Peyer's patch (tissue), 4 donors: ENCODE results near the gene TOM1L2. TPM values are rescaled to one million over a fixed set of nuclear protein-coding genes. Genes with fewer than 3 reads are reported as not detected.

Experiments used
- DNase-seq, 3 donors: peaks; one replicate each; pipeline ENCODE4 v3.0.0-alpha.2; 2017 to 2019
- H3K27ac ChIP-seq, 4 donors: fragments of 200-600 bp; sonication (generic); one replicate each; pipeline ENCODE4 v1.5.1; 2016 to 2019
- H3K27me3 ChIP-seq, 2 donors: fragments of 200-600 bp; sonication (generic); one replicate each; pipeline ENCODE4 v1.5.1; 2019
- H3K36me3 ChIP-seq, 3 donors: fragments of 200-600 bp; sonication (generic); one replicate each; pipeline ENCODE4 v1.5.1; 2016 to 2019
- H3K4me1 ChIP-seq, 4 donors: fragments of 200-600 bp; sonication (generic); one replicate each; pipeline ENCODE4 v1.5.1; 2016 to 2019
- H3K4me3 ChIP-seq, 4 donors: fragments of 200-600 bp; sonication (generic); 1 replicate in 3 of 4; 2 replicates in 1 of 4; pipeline ENCODE4 v1.5.1; 2016 to 2019; ENCODE audit warnings: mild to moderate bottlenecking in 1 of 4
- H3K9me3 ChIP-seq, 4 donors: fragments of 200-600 bp; sonication (generic); one replicate each; pipeline ENCODE4 v1.5.1; 2016 to 2019; ENCODE audit warnings: mild to moderate bottlenecking in 1 of 4
- POLR2A ChIP-seq, 2 donors: fragments of 450-650 bp; IDR thresholded peaks; one replicate each; pipeline ENCODE4 v1.5.1; 2017; ENCODE audit warnings: antibody characterized with exemption in 2 of 2, mild to moderate bottlenecking in 2 of 2, moderate library complexity in 2 of 2
- total RNA-seq, 4 donors: library from RNA; depleted of rRNA; stranded (reverse); fragments of >200 nt; gene quantifications; one replicate each; pipeline ENCODE4 v1.1.0, GENCODE V29; 2016
- TF ChIP-seq, protein P1 (sequence below), 6 experiments: fragments of 450-650 bp in 4 of 6; fragments of 200-600 bp in 2 of 6; sonication (generic) in 1 of 6; IDR thresholded peaks; one replicate each; pipeline ENCODE4 v1.5.1; 2017 to 2019; ENCODE audit warnings: antibody characterized with exemption in 6 of 6, mild to moderate bottlenecking in 3 of 6, moderate library complexity in 1 of 6

TOM1L2 gene
- total RNA-seq, 4 donors from 2014 or later, result 49.5 to 74.8 (median 62.7) TPM

DNA sequence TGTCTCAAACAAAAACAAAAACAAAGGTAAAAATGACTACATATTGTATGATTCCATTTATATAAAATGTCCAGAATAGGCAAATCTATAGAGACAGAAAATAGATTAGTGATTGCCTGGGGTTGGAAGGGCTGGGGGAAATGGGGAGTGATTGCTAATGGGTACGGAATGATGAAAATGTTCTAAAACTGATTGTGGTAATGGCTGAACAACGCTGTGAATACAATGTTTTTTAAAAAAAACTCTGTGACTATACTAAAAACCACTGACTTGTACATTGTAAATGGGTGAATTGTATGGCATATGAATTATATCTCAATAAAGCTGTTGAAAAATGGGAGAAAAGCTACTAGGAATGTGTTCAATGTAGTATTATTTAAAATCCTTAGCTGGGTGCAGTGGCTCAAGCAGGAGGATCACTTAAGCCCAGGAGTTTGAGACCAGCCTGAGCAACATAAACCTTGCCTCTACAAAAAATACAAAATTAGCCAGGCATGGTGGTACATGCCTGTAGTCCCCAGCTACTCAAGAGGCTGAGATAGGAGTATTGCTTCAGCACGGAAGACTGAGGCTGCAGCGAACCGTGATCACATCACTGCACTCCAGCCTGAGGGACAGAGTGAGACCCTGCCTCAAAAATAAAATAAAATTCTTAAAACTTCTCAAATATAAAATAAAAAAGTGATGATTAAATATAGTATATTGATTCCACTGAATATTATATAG is 47.9 kb downstream of the TOM1L2 start:
- H3K27ac ChIP-seq, result no peak overlapping the region

DNA sequence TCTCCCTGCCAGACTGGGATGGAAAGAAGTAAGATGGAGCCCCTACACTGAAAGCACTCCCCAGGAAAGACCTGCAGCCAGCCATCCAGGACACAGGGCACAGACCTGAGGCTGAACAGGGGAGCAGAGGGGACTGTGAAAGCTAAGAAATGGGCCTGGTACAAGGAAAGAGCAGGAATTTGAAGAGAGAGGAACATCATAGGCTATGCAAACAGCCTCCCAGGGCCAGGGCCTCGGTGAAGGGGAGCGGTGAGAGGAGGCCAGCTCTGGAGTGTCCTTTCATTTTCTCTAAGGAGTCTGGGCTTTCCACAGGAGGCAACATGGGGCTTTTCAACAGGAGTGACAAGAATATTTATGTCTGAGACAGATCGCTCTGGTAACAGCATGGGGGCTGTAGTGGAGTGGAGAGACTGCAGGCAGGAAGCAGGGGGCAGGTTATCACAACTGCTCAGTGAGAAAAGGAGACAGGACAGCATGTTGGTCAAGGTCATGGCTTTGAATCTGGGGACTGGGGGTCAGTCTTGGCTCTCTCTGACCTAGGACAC is 50.1 kb downstream of the TOM1L2 start:
- no peaks in the 10 kb centered on the region for H3K36me3 ChIP-seq
- TF ChIP-seq POLR2A (IDR thresholded peaks at IDR 0.05), result no peak
- H3K4me1 ChIP-seq, result peaks cover 0 to 42% (median 0%) of the 10 kb centered on the region in 4 donors
- no peaks in the 10 kb centered on the region for H3K9me3 ChIP-seq
- peak overlapping the region in 2 of 4 donors; percentile 54 to 58 for H3K27ac ChIP-seq
- H3K4me3 ChIP-seq, result no peak overlapping the region
- peak in 1 of 3 donors; percentile 31 for DNase-seq
- no peaks in the 10 kb centered on the region for H3K27me3 ChIP-seq

More for the DNA sequence above, 47.9 kb downstream of the TOM1L2 start:
- Histone ChIP-seq H3K9me3 (no peaks in the 10 kb centered on the region), H3K4me1 (peaks cover 0 to 35% (median 0%) of the 10 kb centered on the region in 4 donors), H3K36me3 (no peaks in the 10 kb centered on the region), H3K4me3 (no peak overlapping the region), H3K27me3 (no peaks in the 10 kb centered on the region)
- TF ChIP-seq, protein P1, sequence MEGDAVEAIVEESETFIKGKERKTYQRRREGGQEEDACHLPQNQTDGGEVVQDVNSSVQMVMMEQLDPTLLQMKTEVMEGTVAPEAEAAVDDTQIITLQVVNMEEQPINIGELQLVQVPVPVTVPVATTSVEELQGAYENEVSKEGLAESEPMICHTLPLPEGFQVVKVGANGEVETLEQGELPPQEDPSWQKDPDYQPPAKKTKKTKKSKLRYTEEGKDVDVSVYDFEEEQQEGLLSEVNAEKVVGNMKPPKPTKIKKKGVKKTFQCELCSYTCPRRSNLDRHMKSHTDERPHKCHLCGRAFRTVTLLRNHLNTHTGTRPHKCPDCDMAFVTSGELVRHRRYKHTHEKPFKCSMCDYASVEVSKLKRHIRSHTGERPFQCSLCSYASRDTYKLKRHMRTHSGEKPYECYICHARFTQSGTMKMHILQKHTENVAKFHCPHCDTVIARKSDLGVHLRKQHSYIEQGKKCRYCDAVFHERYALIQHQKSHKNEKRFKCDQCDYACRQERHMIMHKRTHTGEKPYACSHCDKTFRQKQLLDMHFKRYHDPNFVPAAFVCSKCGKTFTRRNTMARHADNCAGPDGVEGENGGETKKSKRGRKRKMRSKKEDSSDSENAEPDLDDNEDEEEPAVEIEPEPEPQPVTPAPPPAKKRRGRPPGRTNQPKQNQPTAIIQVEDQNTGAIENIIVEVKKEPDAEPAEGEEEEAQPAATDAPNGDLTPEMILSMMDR (IDR thresholded peaks at IDR 0.05), result no peak
- no peak for TF ChIP-seq POLR2A (IDR thresholded peaks at IDR 0.05)
- no peak for DNase-seq

DNA sequence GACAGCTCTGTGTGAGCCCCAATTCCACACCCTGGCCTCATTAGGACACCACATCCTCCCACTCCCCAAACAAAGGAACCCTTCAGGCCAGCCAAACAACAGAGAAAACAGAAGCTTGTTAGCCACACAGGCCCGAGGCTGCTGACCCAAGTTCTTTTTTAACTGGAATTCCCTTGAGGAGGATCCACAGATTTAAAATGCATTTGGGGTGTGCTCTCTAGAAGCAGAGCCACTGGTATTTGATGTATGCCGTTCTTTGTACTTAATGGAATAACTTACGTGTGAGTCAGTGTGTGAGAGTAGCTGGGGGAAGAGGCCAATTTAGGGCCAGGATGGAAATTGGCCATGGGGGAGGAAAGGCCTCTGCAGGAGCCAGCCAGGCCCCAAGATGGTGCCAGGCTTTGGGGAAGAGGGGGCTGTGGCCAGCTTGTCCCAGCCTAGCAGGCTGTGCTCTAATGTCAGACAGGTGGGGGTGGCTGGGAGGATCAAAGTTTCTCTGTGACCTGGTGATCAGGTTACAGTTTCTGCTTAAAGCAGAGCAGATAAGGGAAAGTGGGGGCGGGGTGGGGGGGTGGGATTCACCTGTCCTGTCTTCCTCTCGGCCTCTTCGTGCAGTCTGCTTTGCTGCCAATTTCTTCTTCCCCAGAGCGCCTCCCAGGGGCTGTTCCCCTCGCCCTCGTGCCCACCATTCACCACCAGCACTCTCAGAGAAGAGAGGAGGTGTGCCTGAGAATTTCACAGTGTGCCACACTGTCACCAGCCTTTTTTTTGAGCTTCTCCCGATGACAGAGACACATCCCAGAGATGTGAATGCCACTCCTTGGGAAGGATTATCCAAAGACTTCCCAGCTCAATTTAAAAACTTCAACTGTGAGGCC is 50.8 kb downstream of the TOM1L2 start:
- peaks cover 0 to 42% (median 0%) of the 10 kb centered on the region in 4 donors for H3K4me1 ChIP-seq
- no peak for TF ChIP-seq POLR2A (IDR thresholded peaks at IDR 0.05)
- TF ChIP-seq, protein P1 (IDR thresholded peaks at IDR 0.05), result no peak

DNA sequence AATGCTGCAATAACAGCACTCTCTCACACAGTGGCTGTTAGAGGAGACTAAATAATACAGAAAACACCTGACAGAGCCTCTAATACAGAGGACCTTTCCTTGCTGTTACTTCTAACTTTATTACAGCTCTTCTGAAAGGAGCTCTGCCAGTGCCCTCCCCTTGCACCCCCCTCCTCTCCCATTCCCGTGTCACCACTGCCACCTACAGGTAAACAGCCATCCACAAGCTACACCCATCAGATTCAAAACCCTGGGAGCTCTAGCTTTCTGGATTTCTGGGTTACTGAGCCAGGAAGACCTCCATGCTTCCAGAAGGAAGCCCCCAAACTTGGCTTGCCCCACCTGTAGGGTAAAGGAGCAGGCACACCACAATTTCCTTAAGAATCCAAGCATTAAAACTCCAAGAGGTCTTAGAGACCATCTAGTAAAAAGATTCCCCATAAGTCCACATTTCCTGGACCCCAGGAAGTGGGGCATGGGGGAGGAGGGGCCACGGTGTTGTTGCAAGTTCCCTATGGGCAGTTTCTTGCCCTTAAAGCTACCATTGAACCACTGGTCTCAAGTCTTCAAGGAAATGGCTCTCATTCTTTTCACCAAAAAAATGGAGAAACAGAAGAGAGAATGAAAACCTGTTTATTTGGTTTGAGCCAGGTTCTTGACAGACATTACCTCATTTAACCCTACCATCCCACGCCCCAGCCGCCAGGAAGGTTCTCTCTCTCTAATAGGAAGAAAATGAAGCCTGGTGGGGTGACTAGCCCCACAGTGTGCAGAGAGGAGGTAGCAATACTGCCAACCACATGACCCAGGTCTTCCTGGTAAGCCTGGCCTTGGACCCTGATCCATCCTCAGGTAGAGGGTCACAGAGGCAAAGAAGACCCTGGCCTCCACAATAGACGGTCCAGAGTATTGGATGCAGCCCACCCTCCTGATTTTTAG is 52.8 kb downstream of the TOM1L2 start:
- Histone ChIP-seq H3K9me3 (no peaks in the 10 kb centered on the region), H3K36me3 (no peaks in the 10 kb centered on the region), H3K27me3 (no peaks in the 10 kb centered on the region), H3K4me3 (no peak overlapping the region), H3K27ac (no peak overlapping the region), H3K4me1 (peaks cover 0 to 45% (median 0%) of the 10 kb centered on the region in 4 donors)
- peak; percentile 58 to 82 (median 62) for DNase-seq
- no peak for TF ChIP-seq POLR2A (IDR thresholded peaks at IDR 0.05)
- TF ChIP-seq, protein P1 (IDR thresholded peaks at IDR 0.05), result peak; percentile 16 to 79 (median 69)

More for the DNA sequence above, 50.8 kb downstream of the TOM1L2 start:
- Histone ChIP-seq H3K27ac (peak overlapping the region in 2 of 4 donors; percentile 54 to 58), H3K36me3 (no peaks in the 10 kb centered on the region), H3K27me3 (no peaks in the 10 kb centered on the region), H3K4me3 (no peak overlapping the region), H3K9me3 (no peaks in the 10 kb centered on the region)
- peak in 1 of 3 donors; percentile 40 for DNase-seq

DNA sequence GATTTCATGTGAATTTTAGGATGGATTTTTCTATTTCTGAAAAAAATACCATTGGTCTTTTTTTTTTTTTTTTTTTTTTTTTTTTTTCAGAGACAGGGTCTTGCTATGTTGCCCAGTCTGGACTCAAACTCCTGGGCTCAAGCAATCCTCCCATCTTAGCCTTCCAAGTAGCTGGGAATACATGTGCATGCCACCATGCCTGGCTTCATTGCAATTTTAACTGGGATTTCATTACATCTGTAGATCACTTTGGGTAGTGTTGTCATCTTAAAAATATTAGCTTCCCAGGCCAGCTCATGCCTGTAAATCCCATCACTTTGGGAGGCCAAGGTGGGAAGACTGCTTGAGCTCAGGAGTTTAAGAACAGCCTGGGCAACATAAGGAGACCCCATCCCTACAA is 54.8 kb downstream of the TOM1L2 start:
- TF ChIP-seq, protein P1 (IDR thresholded peaks at IDR 0.05), result no peak
- no peak for TF ChIP-seq POLR2A (IDR thresholded peaks at IDR 0.05)
- no peak for DNase-seq
- H3K27me3 ChIP-seq, result no peaks in the 10 kb centered on the region
- no peaks in the 10 kb centered on the region for H3K9me3 ChIP-seq
- peaks cover 0 to 41% (median 0%) of the 10 kb centered on the region in 4 donors for H3K4me1 ChIP-seq
- H3K27ac ChIP-seq, result no peak overlapping the region
- H3K4me3 ChIP-seq, result no peak overlapping the region
- H3K36me3 ChIP-seq, result no peaks in the 10 kb centered on the region
